ENCODE data around the gene MRPL19. TPM values are rescaled to one million over a fixed set of nuclear protein-coding genes. Genes with fewer than 3 reads are reported as not detected.

Gene MRPL19
- total and polyA plus RNA-seq, 2 of the 13 experiments (the other 11 are each of a cell fraction or from before 2014, with no cell fraction given) = 43.2 to 163 TPM

DNA sequence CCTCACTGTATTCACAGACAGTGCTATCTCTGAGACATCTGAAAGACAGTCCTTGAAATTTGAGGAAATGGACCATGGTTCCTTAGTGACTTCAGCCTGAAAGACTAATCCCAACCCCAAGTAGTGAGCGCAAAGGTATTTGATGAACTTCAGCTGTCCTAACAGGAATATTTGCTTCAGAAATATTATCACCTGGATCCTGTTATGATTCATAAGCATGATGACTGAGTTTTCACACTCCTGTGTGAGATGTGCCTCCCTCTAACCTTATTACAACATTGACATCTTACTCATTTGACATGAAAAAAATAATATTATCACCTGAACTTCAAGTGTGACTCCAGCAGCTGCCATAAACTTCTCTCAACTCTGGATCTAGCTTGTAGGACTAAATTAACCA lies 11.6 kb upstream of the MRPL19 start:
- 73% methylated on average over 1 of the region's 1 CpG for WGBS (ENCODE audit: low lambda C conversion rate)
- no peak for FAIRE-seq
- Histone ChIP-seq H3K9ac (ENCODE audit: insufficient read depth, low read depth, low read length) (no peak overlapping the region), H3K36me3 (replicated peaks in 1 of 2; ENCODE audit: control insufficient read depth in 1 of 2, insufficient read depth in 2 of 2, low read length in 2 of 2) (no peaks in the 10 kb centered on the region), H3K4me1 (ENCODE audit: insufficient read depth, low read length) (0 out of 2 replicates have a peak, but pooled peaks cover 6% of the 10 kb centered on the region), H3K27me3 (ENCODE audit: control insufficient read depth in 1 of 2, insufficient read depth in 2 of 2, low read length in 2 of 2) (peaks cover 0 to 23% of the 10 kb centered on the region in 2 experiments; a peak in 2 of 5 replicates), H3K79me2 (ENCODE audit: insufficient read depth, low read length) (no peaks in the 10 kb centered on the region), H3K4me3 (replicated peaks in 1 of 3; ENCODE audit: insufficient read depth in 1 of 3, low read depth in 2 of 3, low read length in 3 of 3) (no peak overlapping the region), H3K4me2 (ENCODE audit: low read depth, low read length) (no peak overlapping the region), H4K20me1 (ENCODE audit: insufficient read depth, low read length) (no peaks in the 10 kb centered on the region), H2AFZ (ENCODE audit: low read length) (no peak overlapping the region), H3K9me3 (ENCODE audit: low read length) (no peaks in the 10 kb centered on the region), H3K27ac (ENCODE audit: extremely low read length, insufficient read depth, low read length) (no peak overlapping the region)
- BruUV-seq (replicated peaks) = no TSS peak
- POLR2A ChIA-PET = no interaction called here
- CTCF ChIA-PET (ENCODE audit: low intra/inter-chr PET ratio, low total read pairs) = no interaction called here
- in situ Hi-C loops (cut with HindIII; ENCODE audit: extremely low pct_ligation_motif_present, low pct_unique_long_range_greater_than_20kb) = loop anchor here (5.0 kb wide), 1 partner anchor 42 kb away; no protein-coding TSS in a partner anchor
- DNase-seq (ENCODE audit: low spot score) = no peak
- ATAC-seq = no peak
- intact Hi-C loops (cut with micrococcal nuclease; ENCODE audit: unreplicated experiment) = no loop called here
- TF ChIP-seq ZNF337 (CRISPR knock-in tag; IDR thresholded peaks at IDR 0.05; ENCODE audit: borderline replicate concordance, low read depth) (no peak), ZNF552 (CRISPR knock-in tag; IDR thresholded peaks at IDR 0.05; ENCODE audit: borderline replicate concordance) (no peak), ZSCAN25 (CRISPR knock-in tag; IDR thresholded peaks at IDR 0.05) (no peak)
- TF ChIP-seq, protein P1, sequence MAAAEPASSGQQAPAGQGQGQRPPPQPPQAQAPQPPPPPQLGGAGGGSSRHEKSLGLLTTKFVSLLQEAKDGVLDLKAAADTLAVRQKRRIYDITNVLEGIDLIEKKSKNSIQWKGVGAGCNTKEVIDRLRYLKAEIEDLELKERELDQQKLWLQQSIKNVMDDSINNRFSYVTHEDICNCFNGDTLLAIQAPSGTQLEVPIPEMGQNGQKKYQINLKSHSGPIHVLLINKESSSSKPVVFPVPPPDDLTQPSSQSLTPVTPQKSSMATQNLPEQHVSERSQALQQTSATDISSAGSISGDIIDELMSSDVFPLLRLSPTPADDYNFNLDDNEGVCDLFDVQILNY (CRISPR knock-in tag; conservative IDR thresholded peaks at IDR 0.05) = no peak
- TF ChIP-seq, protein P2, sequence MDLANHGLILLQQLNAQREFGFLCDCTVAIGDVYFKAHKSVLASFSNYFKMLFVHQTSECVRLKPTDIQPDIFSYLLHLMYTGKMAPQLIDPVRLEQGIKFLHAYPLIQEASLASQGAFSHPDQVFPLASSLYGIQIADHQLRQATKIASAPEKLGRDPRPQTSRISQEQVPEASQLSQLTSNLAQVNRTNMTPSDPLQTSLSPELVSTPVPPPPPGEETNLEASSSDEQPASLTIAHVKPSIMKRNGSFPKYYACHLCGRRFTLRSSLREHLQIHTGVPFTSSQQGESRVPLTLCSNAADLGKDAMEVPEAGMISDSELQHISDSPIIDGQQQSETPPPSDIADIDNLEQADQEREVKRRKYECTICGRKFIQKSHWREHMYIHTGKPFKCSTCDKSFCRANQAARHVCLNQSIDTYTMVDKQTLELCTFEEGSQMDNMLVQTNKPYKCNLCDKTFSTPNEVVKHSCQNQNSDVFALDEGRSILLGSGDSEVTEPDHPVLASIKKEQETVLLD (CRISPR knock-in tag; IDR thresholded peaks at IDR 0.05; ENCODE audit: low read depth) = no peak
- TF ChIP-seq, protein P3, sequence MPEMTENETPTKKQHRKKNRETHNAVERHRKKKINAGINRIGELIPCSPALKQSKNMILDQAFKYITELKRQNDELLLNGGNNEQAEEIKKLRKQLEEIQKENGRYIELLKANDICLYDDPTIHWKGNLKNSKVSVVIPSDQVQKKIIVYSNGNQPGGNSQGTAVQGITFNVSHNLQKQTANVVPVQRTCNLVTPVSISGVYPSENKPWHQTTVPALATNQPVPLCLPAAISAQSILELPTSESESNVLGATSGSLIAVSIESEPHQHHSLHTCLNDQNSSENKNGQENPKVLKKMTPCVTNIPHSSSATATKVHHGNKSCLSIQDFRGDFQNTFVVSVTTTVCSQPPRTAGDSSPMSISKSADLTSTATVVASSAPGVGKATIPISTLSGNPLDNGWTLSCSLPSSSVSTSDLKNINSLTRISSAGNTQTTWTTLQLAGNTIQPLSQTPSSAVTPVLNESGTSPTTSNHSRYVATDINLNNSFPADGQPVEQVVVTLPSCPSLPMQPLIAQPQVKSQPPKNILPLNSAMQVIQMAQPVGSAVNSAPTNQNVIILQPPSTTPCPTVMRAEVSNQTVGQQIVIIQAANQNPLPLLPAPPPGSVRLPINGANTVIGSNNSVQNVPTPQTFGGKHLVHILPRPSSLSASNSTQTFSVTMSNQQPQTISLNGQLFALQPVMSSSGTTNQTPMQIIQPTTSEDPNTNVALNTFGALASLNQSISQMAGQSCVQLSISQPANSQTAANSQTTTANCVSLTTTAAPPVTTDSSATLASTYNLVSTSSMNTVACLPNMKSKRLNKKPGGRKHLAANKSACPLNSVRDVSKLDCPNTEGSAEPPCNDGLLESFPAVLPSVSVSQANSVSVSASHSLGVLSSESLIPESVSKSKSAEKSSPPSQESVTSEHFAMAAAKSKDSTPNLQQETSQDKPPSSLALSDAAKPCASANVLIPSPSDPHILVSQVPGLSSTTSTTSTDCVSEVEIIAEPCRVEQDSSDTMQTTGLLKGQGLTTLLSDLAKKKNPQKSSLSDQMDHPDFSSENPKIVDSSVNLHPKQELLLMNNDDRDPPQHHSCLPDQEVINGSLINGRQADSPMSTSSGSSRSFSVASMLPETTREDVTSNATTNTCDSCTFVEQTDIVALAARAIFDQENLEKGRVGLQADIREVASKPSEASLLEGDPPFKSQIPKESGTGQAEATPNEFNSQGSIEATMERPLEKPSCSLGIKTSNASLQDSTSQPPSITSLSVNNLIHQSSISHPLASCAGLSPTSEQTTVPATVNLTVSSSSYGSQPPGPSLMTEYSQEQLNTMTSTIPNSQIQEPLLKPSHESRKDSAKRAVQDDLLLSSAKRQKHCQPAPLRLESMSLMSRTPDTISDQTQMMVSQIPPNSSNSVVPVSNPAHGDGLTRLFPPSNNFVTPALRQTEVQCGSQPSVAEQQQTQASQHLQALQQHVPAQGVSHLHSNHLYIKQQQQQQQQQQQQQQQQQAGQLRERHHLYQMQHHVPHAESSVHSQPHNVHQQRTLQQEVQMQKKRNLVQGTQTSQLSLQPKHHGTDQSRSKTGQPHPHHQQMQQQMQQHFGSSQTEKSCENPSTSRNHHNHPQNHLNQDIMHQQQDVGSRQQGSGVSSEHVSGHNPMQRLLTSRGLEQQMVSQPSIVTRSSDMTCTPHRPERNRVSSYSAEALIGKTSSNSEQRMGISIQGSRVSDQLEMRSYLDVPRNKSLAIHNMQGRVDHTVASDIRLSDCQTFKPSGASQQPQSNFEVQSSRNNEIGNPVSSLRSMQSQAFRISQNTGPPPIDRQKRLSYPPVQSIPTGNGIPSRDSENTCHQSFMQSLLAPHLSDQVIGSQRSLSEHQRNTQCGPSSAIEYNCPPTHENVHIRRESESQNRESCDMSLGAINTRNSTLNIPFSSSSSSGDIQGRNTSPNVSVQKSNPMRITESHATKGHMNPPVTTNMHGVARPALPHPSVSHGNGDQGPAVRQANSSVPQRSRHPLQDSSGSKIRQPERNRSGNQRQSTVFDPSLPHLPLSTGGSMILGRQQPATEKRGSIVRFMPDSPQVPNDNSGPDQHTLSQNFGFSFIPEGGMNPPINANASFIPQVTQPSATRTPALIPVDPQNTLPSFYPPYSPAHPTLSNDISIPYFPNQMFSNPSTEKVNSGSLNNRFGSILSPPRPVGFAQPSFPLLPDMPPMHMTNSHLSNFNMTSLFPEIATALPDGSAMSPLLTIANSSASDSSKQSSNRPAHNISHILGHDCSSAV (CRISPR knock-in tag; IDR thresholded peaks at IDR 0.05; ENCODE audit: borderline replicate concordance) = no peak

Measured in HepG2 (cell line).